Heart left ventricle (tissue), 16 donors: ENCODE data around the gene MAD2L2. TPM values are rescaled to one million over a fixed set of nuclear protein-coding genes. Genes with fewer than 3 reads are reported as not detected.

ENCODE experiments used
- ATAC-seq, 4 donors: fragments of 200-7000 bp; cut with Tn5 transposase; one replicate each; pipeline ENCODE4 v1.9.1; 2020 to 2022; ENCODE audit warnings: moderate library complexity in 4 of 4, mild to moderate bottlenecking in 3 of 4, moderate number of reproducible peaks in 1 of 4
- DNase-seq, 5 donors: peaks; one replicate each; pipeline ENCODE4 v3.0.0-alpha.2; 2020
- H3K27ac ChIP-seq, 12 donors: fragments of 200-600 bp; sonication (generic) in 4 of 12; one replicate each; pipeline versions ENCODE4 v1.5.0 to v1.8.0; 2016 to 2022; ENCODE audit warnings: mild to moderate bottlenecking in 2 of 12
- H3K27me3 ChIP-seq, 9 donors: fragments of 200-600 bp; sonication (generic) in 2 of 9; one replicate each; pipeline versions ENCODE4 v1.5.1 to v1.8.0; 2016 to 2022; ENCODE audit warnings: mild to moderate bottlenecking in 3 of 9
- H3K36me3 ChIP-seq, 9 donors: fragments of 200-600 bp; sonication (generic) in 2 of 9; one replicate each; pipeline versions ENCODE4 v1.5.0 to v1.8.0; 2018 to 2022; ENCODE audit warnings: mild to moderate bottlenecking in 2 of 9
- H3K4me1 ChIP-seq, 12 donors: fragments of 200-600 bp; sonication (generic) in 4 of 12; one replicate each; pipeline versions ENCODE4 v1.5.0 to v1.8.0; 2016 to 2022; ENCODE audit warnings: mild to moderate bottlenecking in 3 of 12
- H3K4me3 ChIP-seq, 12 donors: fragments of 200-600 bp; sonication (generic) in 4 of 12; one replicate each; pipeline versions ENCODE4 v1.5.0 to v1.8.0; 2017 to 2022; ENCODE audit warnings: mild to moderate bottlenecking in 9 of 12, moderate library complexity in 4 of 12
- H3K9me3 ChIP-seq, 12 donors: fragments of 200-600 bp; sonication (generic) in 4 of 12; one replicate each; pipeline versions ENCODE4 v1.5.0 to v1.8.0; 2016 to 2022; ENCODE audit warnings: mild to moderate bottlenecking in 1 of 12
- POLR2A ChIP-seq, 2 donors: fragments of 450-650 bp; IDR thresholded peaks; one replicate each; pipeline ENCODE4 v1.6.1; 2017; ENCODE audit warnings: antibody characterized with exemption in 2 of 2, mild to moderate bottlenecking in 2 of 2, moderate library complexity in 2 of 2
- WGBS, 4 donors: extraction: QIAGEN DNeasy Blood & Tissue Kit in 2 of 4; methylation state at CpG; one replicate each; pipeline versions ENCODE4 v1.1.5 to v1.1.7; 2013 to 2018; 5-methylcytosine and 5-hydroxymethylcytosine counted together
- intact Hi-C, 10 donors: fragments of 100-400 bp; cut with DNase I; formaldehyde crosslinking; loops; one replicate each; pipeline versions ENCODE4 v1.11.1 to v1.14.2; 2022
- polyA plus RNA-seq, 2 donors: library from polyadenylated mRNA; stranded (reverse); fragments of 200-250 nt; gene quantifications; one replicate each; pipeline ENCODE4 v1.2.3, GENCODE V29; 2013
- total RNA-seq, 9 donors: library from RNA; depleted of rRNA in 2 of 9; stranded (reverse); fragments of >200 nt in 2 of 9; fragmentation: NEBNext Ultra II Directional in 3 of 9; extraction: Animal tissue kit (Norgen Biotek cat#: 25700) in 3 of 9; gene quantifications; one replicate each; pipeline versions ENCODE4 v1.1.0 to v1.2.4, GENCODE V29; 2016 to 2023
- TF ChIP-seq, protein P1 (sequence below), 12 donors: fragments of 200-600 bp; sonication (generic) in 4 of 12; IDR thresholded peaks; one replicate each; pipeline versions ENCODE4 v1.5.0 to v1.8.0; 2018 to 2022; ENCODE audit warnings: antibody characterized with exemption in 12 of 12, mild to moderate bottlenecking in 5 of 12
- donor health status: ischemic (EF 13 %, LVEDD 7.1; RV severe dilation, severe dysfunction).
- donor health status: healthy with polysubstance abuse.
- donor health status: DM: no; HTN: yes; CAD: no.
- donor health status: DM: no; HTN: no; CAD: no.
- donor health status: ischemic (EF 25% LVEDD 6.9; RV normal size, moderate dysfunction).
- donor health status: ischemic (EF 25% LVEDD 5.7; RV mildly dilated, moderate dysfunction).
- donor health status: healthy.
- donor health status: DM: yes; HTN: yes; CAD: no.
- donor health status: ischemic (EF 35%, LVEDD 5.7; RV mildly dilated, moderate dysfunction).
- donor health status: nonischemic (EF 11% LVEDD 7.7; RV severe dilation, severe dysfunction).
- donor health status: DM: yes; HTN: yes; CAD: no.
- donor health status: PGD.
- donor health status: ischemic (EF 29% LVEDD 5.4; RV normal size, mild dysfunction).
- donor health status: nonischemic (EF 23%, LVEDD 6.1; RV moderate dilation, normal function).

MAD2L2 gene
- total and polyA plus RNA-seq, 11 donors, result 15.9 to 54.2 (median 18.5) TPM

DNA sequence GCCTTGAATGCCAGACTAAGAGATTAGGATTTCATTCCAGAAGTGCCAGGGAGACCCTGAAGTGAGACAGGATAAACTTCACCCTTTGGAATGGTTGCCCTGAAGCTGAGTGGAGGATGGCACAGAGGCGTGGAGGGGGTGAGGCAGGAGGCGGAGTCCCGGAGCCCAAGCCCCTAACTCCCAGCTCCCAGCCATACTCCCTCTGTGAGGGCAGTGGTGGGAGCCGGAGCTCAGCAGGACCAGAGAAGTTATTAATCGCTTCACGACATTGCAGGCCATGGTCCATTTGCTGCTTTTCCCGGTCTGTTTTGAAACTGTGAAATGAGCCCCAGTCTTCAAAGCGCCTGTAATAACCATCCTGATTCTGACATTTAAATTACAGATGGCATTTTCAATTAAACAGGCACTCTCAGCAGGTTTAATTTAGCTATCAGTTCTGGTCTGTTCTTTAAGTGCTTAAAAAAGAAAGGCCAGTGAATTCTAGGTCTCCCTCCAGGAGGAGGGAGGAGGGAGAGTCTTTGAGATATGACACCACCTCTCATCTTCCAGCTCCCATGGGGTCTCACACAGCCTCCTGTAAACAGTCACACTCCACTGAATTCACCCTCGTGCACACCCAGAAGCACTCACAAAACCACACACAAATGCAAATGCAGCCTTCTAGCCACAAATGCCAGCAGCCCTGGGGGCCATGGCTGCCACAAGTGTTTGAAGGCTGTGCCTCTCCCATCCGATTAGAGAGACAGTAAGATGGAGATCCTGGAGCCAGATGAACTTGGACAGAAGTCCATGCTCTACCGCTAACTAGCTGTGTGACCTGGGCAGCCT, 46.4 kb downstream of the MAD2L2 start:
- ATAC-seq, result no peak
- no peak overlapping the region for H3K4me3 ChIP-seq
- H3K4me1 ChIP-seq, result no peaks in the 10 kb centered on the region
- no peak for DNase-seq
- no peak overlapping the region for H3K27ac ChIP-seq
- H3K36me3 ChIP-seq, result no peaks in the 10 kb centered on the region
- H3K9me3 ChIP-seq, result no peaks in the 10 kb centered on the region
- TF ChIP-seq POLR2A (IDR thresholded peaks at IDR 0.05), result no peak
- TF ChIP-seq, protein P1, sequence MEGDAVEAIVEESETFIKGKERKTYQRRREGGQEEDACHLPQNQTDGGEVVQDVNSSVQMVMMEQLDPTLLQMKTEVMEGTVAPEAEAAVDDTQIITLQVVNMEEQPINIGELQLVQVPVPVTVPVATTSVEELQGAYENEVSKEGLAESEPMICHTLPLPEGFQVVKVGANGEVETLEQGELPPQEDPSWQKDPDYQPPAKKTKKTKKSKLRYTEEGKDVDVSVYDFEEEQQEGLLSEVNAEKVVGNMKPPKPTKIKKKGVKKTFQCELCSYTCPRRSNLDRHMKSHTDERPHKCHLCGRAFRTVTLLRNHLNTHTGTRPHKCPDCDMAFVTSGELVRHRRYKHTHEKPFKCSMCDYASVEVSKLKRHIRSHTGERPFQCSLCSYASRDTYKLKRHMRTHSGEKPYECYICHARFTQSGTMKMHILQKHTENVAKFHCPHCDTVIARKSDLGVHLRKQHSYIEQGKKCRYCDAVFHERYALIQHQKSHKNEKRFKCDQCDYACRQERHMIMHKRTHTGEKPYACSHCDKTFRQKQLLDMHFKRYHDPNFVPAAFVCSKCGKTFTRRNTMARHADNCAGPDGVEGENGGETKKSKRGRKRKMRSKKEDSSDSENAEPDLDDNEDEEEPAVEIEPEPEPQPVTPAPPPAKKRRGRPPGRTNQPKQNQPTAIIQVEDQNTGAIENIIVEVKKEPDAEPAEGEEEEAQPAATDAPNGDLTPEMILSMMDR (IDR thresholded peaks at IDR 0.05), result no peak
- H3K27me3 ChIP-seq, result peaks cover 0 to 55% (median 4%) of the 10 kb centered on the region in 9 donors
- intact Hi-C loops, result loop anchor here in 1 of 10 donors (10.0 kb wide), 1 partner anchor 150 kb away; no protein-coding TSS in a partner anchor
- 69 to 74% (median 71%) methylated on average over 10 to 11 of the region's 11 CpGs for WGBS, 4 donors

DNA sequence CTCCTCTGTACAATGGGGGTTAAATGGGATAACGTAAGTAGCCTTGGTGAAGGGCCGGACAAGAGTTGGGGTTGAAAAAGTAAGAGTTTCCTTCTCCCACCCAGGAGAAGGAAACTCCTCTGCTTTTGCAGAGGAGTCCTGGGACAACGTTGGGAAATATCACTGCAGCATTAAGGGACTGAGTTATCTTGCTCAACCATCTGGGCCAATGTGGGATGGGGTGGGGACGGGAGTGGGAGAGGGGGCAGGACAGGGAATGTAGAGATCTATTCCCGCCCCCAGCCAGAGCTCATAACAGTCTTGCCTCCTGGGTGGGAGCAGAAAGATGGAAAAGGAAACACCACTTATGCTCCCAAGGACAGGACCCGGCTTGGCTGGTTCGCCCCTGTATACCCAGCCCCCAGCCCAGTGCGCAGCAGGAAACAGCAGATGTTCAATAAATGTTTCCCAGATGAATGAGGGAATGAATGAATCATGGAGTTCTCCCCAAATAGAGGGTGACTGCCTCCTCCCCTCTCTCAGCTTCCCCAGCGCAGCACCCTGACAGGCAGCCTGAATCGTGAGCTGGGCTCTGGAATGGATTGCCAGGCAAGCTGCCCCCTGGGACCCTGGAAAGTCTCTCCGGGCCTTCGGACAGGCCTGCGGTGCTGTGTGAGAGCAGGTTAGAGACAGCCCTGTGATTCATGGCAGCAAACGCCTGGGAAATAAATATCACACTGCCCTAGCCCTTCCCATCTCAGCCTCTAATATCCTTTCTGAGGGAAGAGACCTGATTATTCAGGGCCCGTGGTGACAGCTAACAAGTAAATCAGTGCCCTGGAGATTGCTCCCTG, 51.5 kb downstream of the MAD2L2 start:
- DNase-seq (no peak), ATAC-seq (no peak)
- 53 to 55% (median 54%) methylated on average over 10 to 15 of the region's 15 CpGs for WGBS, 4 donors
- no peaks in the 10 kb centered on the region for H3K36me3 ChIP-seq
- no peak overlapping the region for H3K4me3 ChIP-seq
- no peaks in the 10 kb centered on the region for H3K9me3 ChIP-seq
- intact Hi-C loops, result loop anchor here in 2 of 10 donors (10.0 kb wide), 2 partner anchors 145 to 155 kb away; partner anchors contain the start of gene DISP3 (in 1 of the 2)
- H3K27me3 ChIP-seq, result peaks cover 0 to 57% (median 13%) of the 10 kb centered on the region in 9 donors
- no peaks in the 10 kb centered on the region for H3K4me1 ChIP-seq
- no peak for TF ChIP-seq POLR2A (IDR thresholded peaks at IDR 0.05)
- TF ChIP-seq, protein P1 (IDR thresholded peaks at IDR 0.05), result no peak
- H3K27ac ChIP-seq, result no peak overlapping the region

DNA sequence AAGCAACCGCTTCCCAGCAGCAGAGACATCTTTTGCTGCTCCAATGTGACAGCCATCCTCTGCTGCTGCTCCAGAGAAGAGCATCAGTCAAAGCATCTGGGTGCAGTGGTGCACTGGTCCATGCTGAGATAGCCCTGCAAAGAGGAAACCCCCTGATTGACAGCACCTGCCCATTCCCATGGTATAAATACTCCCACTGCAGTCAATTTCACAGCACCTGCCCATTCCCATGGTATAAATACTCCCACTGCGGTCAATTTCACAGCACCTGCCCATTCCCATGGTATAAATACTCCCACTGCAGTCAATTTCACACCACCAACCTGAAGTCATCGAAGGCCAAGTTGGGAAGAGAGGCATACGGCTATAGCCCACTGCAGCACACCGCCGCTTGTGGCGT, 52.2 kb downstream of the MAD2L2 start:
- 94 to 95% (median 95%) methylated on average over 7 of the region's 7 CpGs for WGBS, 4 donors
- H3K4me1 ChIP-seq, result no peaks in the 10 kb centered on the region
- no peaks in the 10 kb centered on the region for H3K9me3 ChIP-seq
- ATAC-seq, result no peak
- TF ChIP-seq, protein P1 (IDR thresholded peaks at IDR 0.05), result no peak
- TF ChIP-seq POLR2A (IDR thresholded peaks at IDR 0.05), result no peak
- H3K36me3 ChIP-seq, result no peaks in the 10 kb centered on the region
- intact Hi-C loops, result loop anchor here in 1 of 10 donors (10.0 kb wide), 1 partner anchor 154 kb away; the partner anchor contains the start of gene DISP3
- H3K4me3 ChIP-seq, result no peak overlapping the region
- no peak overlapping the region for H3K27ac ChIP-seq
- peaks cover 0 to 51% (median 11%) of the 10 kb centered on the region in 9 donors for H3K27me3 ChIP-seq
- no peak for DNase-seq

DNA sequence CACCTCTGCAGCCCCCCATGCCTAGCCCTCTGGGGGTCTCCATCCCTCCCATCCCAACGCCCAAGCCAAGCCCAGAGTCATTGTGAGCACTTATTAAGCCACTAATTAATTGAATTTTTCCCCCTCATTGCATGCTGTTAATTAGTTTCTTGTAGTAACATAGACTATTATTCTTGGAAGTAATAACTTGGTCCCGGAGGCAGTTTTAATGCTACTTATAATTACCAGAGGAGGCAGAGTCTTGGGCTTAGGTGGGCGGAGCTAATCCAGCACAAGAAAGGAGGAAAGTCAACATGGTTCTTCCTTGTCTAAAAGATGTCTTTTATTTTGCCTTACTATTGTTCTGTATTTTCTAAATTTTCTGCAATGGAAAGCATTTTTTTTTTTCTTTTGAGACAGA, 54.4 kb downstream of the MAD2L2 start:
- no peak overlapping the region for H3K27ac ChIP-seq
- H3K36me3 ChIP-seq, result no peaks in the 10 kb centered on the region
- no peak for ATAC-seq
- no peaks in the 10 kb centered on the region for H3K9me3 ChIP-seq
- DNase-seq, result no peak
- H3K4me3 ChIP-seq, result no peak overlapping the region
- no peaks in the 10 kb centered on the region for H3K4me1 ChIP-seq
- TF ChIP-seq, protein P1 (IDR thresholded peaks at IDR 0.05), result no peak
- TF ChIP-seq POLR2A (IDR thresholded peaks at IDR 0.05), result no peak
- WGBS, 4 donors, result 66 to 80% (median 72%) methylated on average over 3 of the region's 3 CpGs
- peaks cover 0 to 49% (median 8%) of the 10 kb centered on the region in 9 donors for H3K27me3 ChIP-seq
- intact Hi-C loops, result loop anchor here in 1 of 10 donors (10.0 kb wide), 1 partner anchor 152 kb away; the partner anchor contains the start of gene DISP3
